Measurements from ENCODE around the gene IMPG2.

The IMPG2 gene

GRCh38 chr3:101240719-101241399 lies 79.5 kb downstream of the IMPG2 start:
- no peak for DNase-seq (ENCODE audit: low read depth)

- DNase-seq (ENCODE audit: low read depth): no peak
Measured at GRCh38 chr3:101235048-101235447, 85.3 kb downstream of the IMPG2 start.

GRCh38 chr3:101230618-101231017 lies 89.8 kb downstream of the IMPG2 start:
- no peak for DNase-seq (ENCODE audit: low read depth)

- DNase-seq (ENCODE audit: low read depth): no peak
Measured at GRCh38 chr3:101229681-101230080, 90.7 kb downstream of the IMPG2 start.

- no peak for DNase-seq (ENCODE audit: low read depth)
Measured at GRCh38 chr3:101228441-101228840, 91.9 kb downstream of the IMPG2 start.

- no peak for DNase-seq (ENCODE audit: low read depth)
Measured at GRCh38 chr3:101224739-101225138, 95.6 kb downstream of the IMPG2 start.

- DNase-seq (ENCODE audit: low read depth): no peak
Measured at GRCh38 chr3:101223016-101223415, 97.4 kb downstream of the IMPG2 start.

- no peak for DNase-seq (ENCODE audit: low read depth)
Measured at GRCh38 chr3:101219842-101220560, 100.4 kb downstream of the IMPG2 start.

GRCh38 chr3:101217472-101218245 lies 102.7 kb downstream of the IMPG2 start:
- DNase-seq (ENCODE audit: low read depth): no peak

- no peak for DNase-seq (ENCODE audit: low read depth)
Measured at GRCh38 chr3:101216710-101217465, 103.5 kb downstream of the IMPG2 start.

- DNase-seq (ENCODE audit: low read depth): no peak
Measured at GRCh38 chr3:101212730-101213129, 107.6 kb downstream of the IMPG2 start.

GRCh38 chr3:101204246-101204645 lies 116.1 kb downstream of the IMPG2 start:
- no peak for DNase-seq (ENCODE audit: low read depth)

GRCh38 chr3:101203411-101203810 lies 117.0 kb downstream of the IMPG2 start:
- no peak for DNase-seq (ENCODE audit: low read depth)

GRCh38 chr3:101202640-101203039 lies 117.7 kb downstream of the IMPG2 start:
- DNase-seq (ENCODE audit: low read depth): no peak

- no peak for DNase-seq (ENCODE audit: low read depth)
Measured at GRCh38 chr3:101200461-101200860, 119.9 kb downstream of the IMPG2 start.

GRCh38 chr3:101195951-101196713 lies 124.2 kb downstream of the IMPG2 start:
- no peak for DNase-seq (ENCODE audit: low read depth)

GRCh38 chr3:101194392-101194791 lies 126.0 kb downstream of the IMPG2 start:
- DNase-seq (ENCODE audit: low read depth): no peak

GRCh38 chr3:101193957-101194356 lies 126.4 kb downstream of the IMPG2 start:
- DNase-seq (ENCODE audit: low read depth): peak; percentile 77

GRCh38 chr3:101189796-101190195 lies 130.6 kb downstream of the IMPG2 start:
- no peak for DNase-seq (ENCODE audit: low read depth)

GRCh38 chr3:101189176-101189575 lies 131.2 kb downstream of the IMPG2 start:
- no peak for DNase-seq (ENCODE audit: low read depth)

GRCh38 chr3:101185341-101185740 lies 135.0 kb downstream of the IMPG2 start:
- DNase-seq (ENCODE audit: low read depth): no peak

Measured in HS-27A (cell line).